A549 (cell line): ENCODE measurements around the gene MED1. TPM values are rescaled to one million over a fixed set of nuclear protein-coding genes. Genes with fewer than 3 reads are reported as not detected.
A peak's percentile ranks its signal among the peaks of the same experiment; 100 is the strongest.
"Not testable (repeated sequence)": the region's sequence is repeated elsewhere in the genome, so short reads cannot be mapped to it uniquely, and the experiment has no call there.

Experiments used
- ATAC-seq, 2 experiments: fragments of 200-7000 bp in 1 of 2; fragments of >200 bp in 1 of 2; cut with Nextera tagmentation in 1 of 2; cut with Tn5 transposase in 1 of 2; 3 replicates each; pipeline versions ENCODE4 v1.8.0 to v1.9.1; 2018 to 2020; ENCODE audit warnings: mild to moderate bottlenecking in 1 of 2, moderate library complexity in 1 of 2
- CTCF ChIA-PET: fragments of 300-600 bp; sonication (Branson Sonifier 250); formaldehyde crosslinking; extraction: SDS; loops from one replicate; lab custom pipeline; 2021; ENCODE audit warnings: antibody characterized with exemption, inconsistent platforms; lab: Yijun Ruan, JAX
- POLR2A ChIA-PET: fragments of 350-600 bp; formaldehyde crosslinking; extraction: SDS; loops from one replicate; lab custom pipeline; 2021; ENCODE audit warnings: antibody characterized with exemption, inconsistent platforms; lab: Yijun Ruan, JAX
- DNase-seq, 2 experiments: peaks; one replicate each; pipeline versions ENCODE4 v3.0.0 to v3.0.0-alpha.2; 2011 to 2016; ENCODE audit warnings: low read depth in 1 of 2, low spot score in 1 of 2
- FAIRE-seq: peaks from 2 replicates; lab custom pipeline; 2011; peaks lifted over from hg19 to GRCh38; lab: Jason Lieb, UNC
- H3K27ac ChIP-seq, 2 experiments: fragments of >200 bp; sonication (Bioruptor Twin); formaldehyde crosslinking; 3 replicates each; pipeline ENCODE4 v1.5.1; 2016 to 2017
- H3K4me1 ChIP-seq: fragments of >200 bp; sonication (Bioruptor Twin); formaldehyde crosslinking; 3 replicates; pipeline ENCODE4 v1.6.1; 2016
- H3K4me2 ChIP-seq: fragments of >200 bp; sonication (Bioruptor Twin); formaldehyde crosslinking; 3 replicates; pipeline ENCODE4 v1.6.1; 2016
- H3K4me3 ChIP-seq: fragments of >200 bp; sonication (Bioruptor Twin); formaldehyde crosslinking; 3 replicates; pipeline ENCODE4 v1.5.1; 2016
- H3K9me3 ChIP-seq: fragments of >200 bp; sonication (Bioruptor Twin); formaldehyde crosslinking; 3 replicates; pipeline ENCODE4 v1.6.1; 2016
- BCL3 ChIP-seq: fragments of >200 bp; sonication (Bioruptor Twin); formaldehyde crosslinking; IDR thresholded peaks from 3 replicates; pipeline ENCODE4 v1.6.1; 2016
- BHLHE40 ChIP-seq: IDR thresholded peaks from 2 replicates; pipeline ENCODE4 v1.6.1; 2012; ENCODE audit warnings: low read depth, low read length, inconsistent platforms
- CEBPB ChIP-seq, 2 experiments: fragments of >200 bp in 1 of 2; sonication (Bioruptor Twin) in 1 of 2; formaldehyde crosslinking in 1 of 2; IDR thresholded peaks; 2 replicates each; pipeline ENCODE4 v1.6.1; 2012 to 2016
- EHF ChIP-seq: fragments of 250-450 bp; sonication (Bioruptor Pico); IDR thresholded peaks from 2 replicates; pipeline ENCODE4 v1.5.0; 2020; ENCODE audit warnings: mild to moderate bottlenecking
- EHMT2 ChIP-seq: fragments of 200-600 bp; sonication (generic); IDR thresholded peaks from 2 replicates; pipeline ENCODE4 v1.6.1; 2016; ENCODE audit warnings: antibody characterized with exemption, low read depth, mild to moderate bottlenecking, moderate library complexity
- ELK1 ChIP-seq: fragments of 150-350 bp; IDR thresholded peaks from 2 replicates; pipeline ENCODE4 v1.6.1; 2014; ENCODE audit warnings: low read depth, mild to moderate bottlenecking, low read length
- EP300 ChIP-seq, 2 experiments: fragments of >200 bp; sonication (Bioruptor Twin); formaldehyde crosslinking; IDR thresholded peaks; 2 replicates in 1 of 2; 3 replicates in 1 of 2; pipeline ENCODE4 v1.6.1; 2016 to 2017
- FOSL2 ChIP-seq, 2 experiments: fragments of 450-650 bp in 1 of 2; fragments of >200 bp in 1 of 2; sonication (Bioruptor Twin) in 1 of 2; formaldehyde crosslinking; IDR thresholded peaks; 2 replicates each; pipeline versions ENCODE4 v1.5.0 to v1.6.1; 2016 to 2020; ENCODE audit warnings: mild to moderate bottlenecking in 1 of 2, moderate library complexity in 1 of 2
- JUN ChIP-seq, 2 experiments: fragments of >200 bp; sonication (Bioruptor Twin); formaldehyde crosslinking; IDR thresholded peaks; 2 replicates in 1 of 2; 3 replicates in 1 of 2; pipeline ENCODE4 v1.6.1; 2016 to 2017
- KDM5A ChIP-seq: fragments of 200-600 bp; sonication (generic); IDR thresholded peaks from 2 replicates; pipeline ENCODE4 v1.6.1; 2016; ENCODE audit warnings: antibody characterized with exemption, mild to moderate bottlenecking
- MAFK ChIP-seq: fragments of 450-650 bp; IDR thresholded peaks from 2 replicates; pipeline ENCODE4 v1.6.1; 2014; ENCODE audit not compliant: partially characterized antibody
- MAX ChIP-seq: IDR thresholded peaks from 2 replicates; pipeline ENCODE4 v1.6.1; 2012
- MYC ChIP-seq: IDR thresholded peaks from 2 replicates; pipeline ENCODE4 v1.6.1; 2012; ENCODE audit warnings: mild to moderate bottlenecking, inconsistent platforms, low read length, improper control_type of control experiment, borderline replicate concordance
- NFE2L2 ChIP-seq: fragments of 150-350 bp; conservative IDR thresholded peaks from 2 replicates; pipeline ENCODE4 v1.6.1; 2014; ENCODE audit warnings: low read length
- RNF2 ChIP-seq: fragments of 200-600 bp; sonication (generic); IDR thresholded peaks from 2 replicates; pipeline ENCODE4 v1.6.1; 2016; ENCODE audit warnings: low read depth, mild to moderate bottlenecking, antibody characterized with exemption, moderate library complexity, borderline replicate concordance
- ZFP36 ChIP-seq: fragments of 450-650 bp; IDR thresholded peaks from 2 replicates; pipeline ENCODE4 v1.6.1; 2014; ENCODE audit warnings: borderline replicate concordance; ENCODE audit not compliant: partially characterized antibody
- ZSCAN20 ChIP-seq: fragments of 250-450 bp; sonication (Bioruptor Pico); IDR thresholded peaks from 2 replicates; pipeline ENCODE4 v1.8.0; 2022; ENCODE audit warnings: mild to moderate bottlenecking, moderate library complexity
- WGBS: methylation state at CpG from one replicate; pipeline ENCODE4 v1.1.6; 2017; ENCODE audit errors: missing lambda C conversion rate; 5-methylcytosine and 5-hydroxymethylcytosine counted together
- polyA plus RNA-seq, 4 experiments: library from polyadenylated mRNA; depleted of rRNA in 3 of 4; stranded (reverse); fragments of >200 nt; fragmentation: RNase III in 1 of 4; extraction: RNeasy Plus Mini Kit Qiagen cat#74134 plus additional on column Dnase treatment in 1 of 4; gene quantifications; 2 replicates in 3 of 4; 3 replicates in 1 of 4; pipeline ENCODE4 v1.2.3, GENCODE V29; 2011 to 2017

The MED1 gene
- polyA plus RNA-seq, 2 of the 4 experiments (the other 2 are of a cell fraction) = 33.8 to 76.2 TPM

GRCh38 chr17:39487946-39488345, 36.9 kb upstream of the MED1 start:
- H3K4me3 ChIP-seq = no peak overlapping the region
- WGBS = 85% methylated on average over 4 of the region's 4 CpGs
- H3K9me3 ChIP-seq = no peaks in the 10 kb centered on the region
- ATAC-seq = no peak
- H3K4me1 ChIP-seq = peaks cover 34% of the 10 kb centered on the region
- TF ChIP-seq RNF2 = no peak
- no peak for TF ChIP-seq CEBPB (IDR thresholded peaks at IDR 0.05)
- TF ChIP-seq BCL3 = no peak
- no peak for TF ChIP-seq BHLHE40
- TF ChIP-seq MYC = no peak
- TF ChIP-seq EHMT2 = no peak
- TF ChIP-seq EHF = no peak
- no peak for TF ChIP-seq ZFP36
- TF ChIP-seq, all 56 proteins: peak for 0
- DNase-seq (no peak), FAIRE-seq (no peak)
- Histone ChIP-seq H3K4me2 (no peak overlapping the region), H3K27ac (peak overlapping the region in 1 of 2 experiments; percentile 28; a peak in 1 of 6 replicates)
- ChIA-PET POLR2A (interaction anchor here (0.7 kb wide), 1 partner anchor 157 kb away, joined by 8 read pairs; no protein-coding TSS in a partner anchor), CTCF (interaction anchor here (0.7 to 3.9 kb wide), 7 partner anchors 9 to 135 kb away, joined by 3 to 19 read pairs (median 3); no protein-coding TSS in a partner anchor)

- not testable (repeated sequence) for FAIRE-seq, ATAC-seq, DNase-seq, H3K9me3 ChIP-seq, H3K4me3 ChIP-seq, H3K4me2 ChIP-seq
- POLR2A ChIA-PET = interaction anchor here (0.7 kb wide), 1 partner anchor 156 kb away, joined by 8 read pairs; no protein-coding TSS in a partner anchor
- peaks cover 34% of the 10 kb centered on the region for H3K4me1 ChIP-seq
- H3K27ac ChIP-seq = peak overlapping the region in 1 of 2 experiments; percentile 28; a peak in 1 of 6 replicates
- CTCF ChIA-PET = interaction anchor here (0.9 to 3.9 kb wide), 5 partner anchors 9 to 60 kb away, joined by 3 to 19 read pairs (median 3); no protein-coding TSS in a partner anchor
- WGBS = 92% methylated on average over 3 of the region's 3 CpGs
These were observed 36.4 kb upstream of the MED1 start for GRCh38 chr17:39487490-39487889.

GRCh38 chr17:39486242-39486641, 35.2 kb upstream of the MED1 start:
- Histone ChIP-seq H3K27ac (peak overlapping the region; percentile 78 to 83), H3K4me2 (peak overlapping the region; percentile 53), H3K4me1 (peaks cover 34% of the 10 kb centered on the region), H3K9me3 (no peaks in the 10 kb centered on the region), H3K4me3 (no peak overlapping the region)
- CTCF ChIA-PET = interaction anchor here (0.6 to 3.9 kb wide), 6 partner anchors 15 to 216 kb away, joined by 3 to 19 read pairs (median 4); no protein-coding TSS in a partner anchor
- DNase-seq (peak in 1 of 2 experiments; percentile 17), FAIRE-seq (no peak), ATAC-seq (peak in 1 of 2 experiments; percentile 10; a peak in 1 of 6 replicates)
- no peak for TF ChIP-seq FOSL2 (IDR thresholded peaks at IDR 0.05)
- TF ChIP-seq FOSL2 (CRISPR knock-in tag; IDR thresholded peaks at IDR 0.05) = peak; percentile 62
- TF ChIP-seq ZSCAN20 = no peak
- TF ChIP-seq JUN (IDR thresholded peaks at IDR 0.05) = no peak
- WGBS = 54% methylated on average over 2 of the region's 2 CpGs
- POLR2A ChIA-PET = interaction anchor here (0.7 to 1.8 kb wide), 3 partner anchors 24 to 105 kb away, joined by 3 to 36 read pairs (median 12); partner anchors contain the start of genes CDK12 and MED1

GRCh38 chr17:39485555-39485954, 34.5 kb upstream of the MED1 start:
- ChIA-PET CTCF (interaction anchor here (0.7 to 3.9 kb wide), 8 partner anchors 12 to 215 kb away, joined by 3 to 19 read pairs (median 5); no protein-coding TSS in a partner anchor), POLR2A (interaction anchor here (0.6 to 1.8 kb wide), 5 partner anchors 24 to 597 kb away, joined by 3 to 36 read pairs (median 3); partner anchors contain the start of genes CDK12 and MED1)
- WGBS = 66% methylated on average over 5 of the region's 5 CpGs
- peaks cover 34% of the 10 kb centered on the region for H3K4me1 ChIP-seq
- peak overlapping the region; percentile 78 to 83 for H3K27ac ChIP-seq
- peak; percentile 91 to 100 for ATAC-seq
- H3K9me3 ChIP-seq = no peaks in the 10 kb centered on the region
- peak in 1 of 2 experiments; percentile 84 for DNase-seq
- FAIRE-seq = no peak
- TF ChIP-seq CEBPB (IDR thresholded peaks at IDR 0.05) = peak; percentile 54 to 76; a peak in 3 of 4 replicates
- no peak for TF ChIP-seq FOSL2 (IDR thresholded peaks at IDR 0.05)
- TF ChIP-seq FOSL2 (CRISPR knock-in tag; IDR thresholded peaks at IDR 0.05) = peak; percentile 48; the same call in 1 of the 2 replicates
- peak; percentile 82 for TF ChIP-seq NFE2L2
- TF ChIP-seq ELK1 = no peak
- TF ChIP-seq MAFK = peak; percentile 86
- no peak for TF ChIP-seq KDM5A
- TF ChIP-seq MAX = peak; percentile 29; the same call in 1 of the 2 replicates
- 0 out of 5 replicates have a peak, but pooled peaks of 1 of the 2 experiments have one; percentile 17 for TF ChIP-seq JUN (IDR thresholded peaks at IDR 0.05)
- TF ChIP-seq EP300 (IDR thresholded peaks at IDR 0.05) = peak in 1 of 2 experiments; percentile 18; a peak in 1 of 5 replicates
- H3K4me2 ChIP-seq = peak overlapping the region; percentile 53
- no peak overlapping the region for H3K4me3 ChIP-seq
